A549 (cell line): Measurements from ENCODE around the gene SRCIN1.

Experiments used
- CTCF ChIP-seq: fragments of >200 bp; sonication (Bioruptor Twin); formaldehyde crosslinking; IDR thresholded peaks from 3 replicates; pipeline ENCODE4 v1.5.1; 2016
- ELK1 ChIP-seq: fragments of 150-350 bp; IDR thresholded peaks from 2 replicates; pipeline ENCODE4 v1.6.1; 2014; ENCODE audit warnings: low read depth, mild to moderate bottlenecking, low read length
- EP300 ChIP-seq, 2 experiments: fragments of >200 bp; sonication (Bioruptor Twin); formaldehyde crosslinking; IDR thresholded peaks; 2 replicates in 1 of 2; 3 replicates in 1 of 2; pipeline ENCODE4 v1.6.1; 2016 to 2017
- HDAC2 ChIP-seq: fragments of 200-600 bp; sonication (generic); IDR thresholded peaks from 2 replicates; pipeline ENCODE4 v1.6.1; 2016
- HMGXB4 ChIP-seq: fragments of 250-450 bp; sonication (Bioruptor Pico); IDR thresholded peaks from 2 replicates; pipeline ENCODE4 v1.5.0; 2021; ENCODE audit warnings: mild to moderate bottlenecking, moderate library complexity, borderline replicate concordance
- MAFK ChIP-seq: fragments of 450-650 bp; IDR thresholded peaks from 2 replicates; pipeline ENCODE4 v1.6.1; 2014; ENCODE audit not compliant: partially characterized antibody
- MYC ChIP-seq: IDR thresholded peaks from 2 replicates; pipeline ENCODE4 v1.6.1; 2012; ENCODE audit warnings: mild to moderate bottlenecking, inconsistent platforms, low read length, improper control_type of control experiment, borderline replicate concordance
- PHF8 ChIP-seq: fragments of 200-600 bp; sonication (generic); IDR thresholded peaks from 2 replicates; pipeline ENCODE4 v1.6.1; 2016; ENCODE audit warnings: low read depth, mild to moderate bottlenecking, antibody characterized with exemption, moderate library complexity, borderline replicate concordance
- POLR2A ChIP-seq: IDR thresholded peaks from 2 replicates; pipeline ENCODE4 v1.6.1; 2012; ENCODE audit warnings: mild to moderate bottlenecking, low read length
- REST ChIP-seq: fragments of 200-600 bp; sonication (generic); IDR thresholded peaks from 2 replicates; pipeline ENCODE4 v1.6.1; 2016; ENCODE audit warnings: antibody characterized with exemption, mild to moderate bottlenecking, moderate library complexity
- RNF2 ChIP-seq: fragments of 200-600 bp; sonication (generic); IDR thresholded peaks from 2 replicates; pipeline ENCODE4 v1.6.1; 2016; ENCODE audit warnings: low read depth, mild to moderate bottlenecking, antibody characterized with exemption, moderate library complexity, borderline replicate concordance
- SMC3 ChIP-seq: fragments of >200 bp; sonication (Bioruptor Twin); formaldehyde crosslinking; IDR thresholded peaks from 3 replicates; pipeline ENCODE4 v1.6.1; 2018; ENCODE audit warnings: inconsistent platforms
- ZSCAN20 ChIP-seq: fragments of 250-450 bp; sonication (Bioruptor Pico); IDR thresholded peaks from 2 replicates; pipeline ENCODE4 v1.8.0; 2022; ENCODE audit warnings: mild to moderate bottlenecking, moderate library complexity
- TF ChIP-seq, protein P1 (sequence below): IDR thresholded peaks from 2 replicates; pipeline ENCODE4 v1.6.1; 2012

- no peak for TF ChIP-seq REST
- TF ChIP-seq HDAC2 = no peak
- no peak for TF ChIP-seq ELK1
- TF ChIP-seq CTCF = no peak
- no peak for TF ChIP-seq SMC3
- TF ChIP-seq POLR2A = no peak
- TF ChIP-seq MAFK = no peak
- TF ChIP-seq, protein P1, sequence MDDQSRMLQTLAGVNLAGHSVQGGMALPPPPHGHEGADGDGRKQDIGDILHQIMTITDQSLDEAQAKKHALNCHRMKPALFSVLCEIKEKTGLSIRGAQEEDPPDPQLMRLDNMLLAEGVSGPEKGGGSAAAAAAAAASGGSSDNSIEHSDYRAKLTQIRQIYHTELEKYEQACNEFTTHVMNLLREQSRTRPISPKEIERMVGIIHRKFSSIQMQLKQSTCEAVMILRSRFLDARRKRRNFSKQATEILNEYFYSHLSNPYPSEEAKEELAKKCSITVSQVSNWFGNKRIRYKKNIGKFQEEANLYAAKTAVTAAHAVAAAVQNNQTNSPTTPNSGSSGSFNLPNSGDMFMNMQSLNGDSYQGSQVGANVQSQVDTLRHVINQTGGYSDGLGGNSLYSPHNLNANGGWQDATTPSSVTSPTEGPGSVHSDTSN = no peak
- no peak for TF ChIP-seq MYC
- no peak for TF ChIP-seq HMGXB4 (CRISPR knock-in tag)
- TF ChIP-seq PHF8 = no peak
- no peak for TF ChIP-seq RNF2
- no peak for TF ChIP-seq EP300 (IDR thresholded peaks at IDR 0.05)
- no peak for TF ChIP-seq ZSCAN20 (CRISPR knock-in tag)
Measured at GRCh38 chr17:38504216-38504615, 101.5 kb downstream of the SRCIN1 start.
